SK-N-SH (cell line): ENCODE results near the gene ANO4. TPM values are rescaled to one million over a fixed set of nuclear protein-coding genes. Genes with fewer than 3 reads are reported as not detected.

Experiments used
- CTCF ChIA-PET: fragments of 300-600, 350-600 bp; formaldehyde crosslinking; extraction: SDS; loops from one replicate; lab custom pipeline; 2021; lab: Yijun Ruan, JAX
- POLR2A ChIA-PET: fragments of 350-600 bp; sonication (Branson Sonifier 250); formaldehyde crosslinking; extraction: SDS; loops from one replicate; lab custom pipeline; 2020; ENCODE audit warnings: antibody characterized with exemption, inconsistent platforms; lab: Yijun Ruan, JAX
- DNase-seq: peaks from one replicate; pipeline ENCODE4 v3.0.0; 2012
- H2AFZ ChIP-seq: fragments of 200-600 bp; sonication (generic); 2 replicates; pipeline ENCODE4 v1.8.1; 2016; ENCODE audit warnings: antibody characterized with exemption, mild to moderate bottlenecking, low read depth
- H3F3A ChIP-seq: fragments of 200-600 bp; sonication (generic); replicated peaks from 2 replicates; pipeline ENCODE3; 2016; ENCODE audit warnings: antibody characterized with exemption, mild to moderate bottlenecking; ENCODE audit not compliant: insufficient read depth
- H3K27ac ChIP-seq, 2 experiments: fragments of 200-500 bp in 1 of 2; fragments of 200-600 bp in 1 of 2; sonication (Bioruptor generic) in 1 of 2; sonication (generic), shearing (Covaris generic) in 1 of 2; 2 replicates each; pipeline versions ENCODE4 v1.5.1 to v1.6.1; 2014 to 2016; ENCODE audit warnings: low read depth in 2 of 2, inconsistent platforms in 1 of 2, low read length in 1 of 2, mild to moderate bottlenecking in 1 of 2, mixed read lengths in 1 of 2
- H3K27me3 ChIP-seq: fragments of 200-600 bp; sonication (generic), shearing (Covaris generic); 2 replicates; pipeline ENCODE4 v1.6.1; 2016; ENCODE audit warnings: mixed run types; ENCODE audit not compliant: insufficient read depth
- H3K36me3 ChIP-seq, 2 experiments: fragments of 200-500 bp in 1 of 2; fragments of 200-600 bp in 1 of 2; sonication (Bioruptor generic) in 1 of 2; sonication (generic) in 1 of 2; replicated peaks in 1 of 2; 2 replicates each; pipeline versions ENCODE3 to v1.5.1; 2014 to 2016; ENCODE audit warnings: low read length in 1 of 2, mild to moderate bottlenecking in 1 of 2; ENCODE audit not compliant: insufficient read depth in 2 of 2, control insufficient read depth in 1 of 2
- H3K4me1 ChIP-seq, 2 experiments: fragments of 200-500 bp in 1 of 2; fragments of 200-600 bp in 1 of 2; sonication (Bioruptor generic) in 1 of 2; sonication (generic), shearing (Covaris generic) in 1 of 2; 2 replicates each; pipeline versions ENCODE4 v1.5.1 to v1.6.1; 2014 to 2016; ENCODE audit warnings: low read depth in 1 of 2, low read length in 1 of 2, mixed run types in 1 of 2; ENCODE audit not compliant: insufficient read depth in 2 of 2, control insufficient read depth in 1 of 2
- H3K4me2 ChIP-seq: fragments of 200-600 bp; sonication (generic), shearing (Covaris generic); 2 replicates; pipeline ENCODE4 v1.6.1; 2017; ENCODE audit warnings: mixed run types
- H3K4me3 ChIP-seq, 2 experiments: fragments of 200-500 bp in 1 of 2; fragments of 200-600 bp in 1 of 2; sonication (Bioruptor generic) in 1 of 2; sonication (generic), shearing (Covaris generic) in 1 of 2; 2 replicates each; pipeline versions ENCODE4 v1.5.1 to v1.8.1; 2014 to 2016; ENCODE audit warnings: low read depth in 2 of 2, inconsistent platforms in 1 of 2, low read length in 1 of 2, mild to moderate bottlenecking in 1 of 2, mixed read lengths in 1 of 2, moderate library complexity in 1 of 2
- H3K79me2 ChIP-seq: fragments of 200-600 bp; sonication (generic); 2 replicates; pipeline ENCODE4 v1.8.1; 2017; ENCODE audit warnings: mild to moderate bottlenecking; ENCODE audit not compliant: insufficient read depth
- H3K9ac ChIP-seq: fragments of 200-600 bp; sonication (generic); 2 replicates; pipeline ENCODE4 v1.6.1; 2017; ENCODE audit warnings: mixed run types
- H3K9me2 ChIP-seq: fragments of 200-600 bp; sonication (generic); 2 replicates; pipeline ENCODE4 v1.6.1; 2017; ENCODE audit warnings: mixed run types
- H3K9me3 ChIP-seq: fragments of 200-600 bp; sonication (generic); 2 replicates; pipeline ENCODE4 v1.6.1; 2017; ENCODE audit warnings: mixed run types, mild to moderate bottlenecking, moderate library complexity
- H4K20me1 ChIP-seq: fragments of 200-600 bp; sonication (generic); 2 replicates; pipeline ENCODE4 v1.6.1; 2017; ENCODE audit warnings: mild to moderate bottlenecking, mixed run types; ENCODE audit not compliant: insufficient read depth
- CTCF ChIP-seq: fragments of 200-600 bp; sonication (generic); IDR thresholded peaks from 2 replicates; pipeline ENCODE4 v1.6.1; 2017; ENCODE audit warnings: antibody characterized with exemption, mild to moderate bottlenecking, moderate library complexity
- EP300 ChIP-seq, 2 experiments: IDR thresholded peaks; 2 replicates each; pipeline versions ENCODE4 v1.4.0 to v1.6.1; 2012; ENCODE audit warnings: borderline replicate concordance in 1 of 2, low read depth in 1 of 2, low read length in 1 of 2
- FOSL2 ChIP-seq: IDR thresholded peaks from 2 replicates; pipeline ENCODE4 v1.4.0; 2012; ENCODE audit warnings: low read depth, mild to moderate bottlenecking, moderate library complexity, borderline replicate concordance
- FOXJ3 ChIP-seq: sonication (generic); formaldehyde crosslinking; IDR thresholded peaks from 2 replicates; pipeline ENCODE4 v1.5.1; 2020; ENCODE audit warnings: mild to moderate bottlenecking, missing genetic modification reagents
- MEF2A ChIP-seq: IDR thresholded peaks from 2 replicates; pipeline ENCODE4 v1.4.0; 2012; ENCODE audit warnings: low read depth, borderline replicate concordance
- PBX3 ChIP-seq: IDR thresholded peaks from 2 replicates; pipeline ENCODE4; 2012
- POLR2AphosphoS5 ChIP-seq: IDR thresholded peaks from 2 replicates; pipeline ENCODE4 v1.6.1; 2012; ENCODE audit warnings: low read depth, low read length
- RCOR1 ChIP-seq: fragments of 150-350 bp; IDR thresholded peaks from 2 replicates; pipeline ENCODE4 v1.6.1; 2017; ENCODE audit warnings: antibody characterized with exemption, low read length
- REST ChIP-seq: IDR thresholded peaks from 2 replicates; pipeline ENCODE4 v1.6.1; 2012; ENCODE audit warnings: mild to moderate bottlenecking, low read depth, low read length, moderate library complexity
- RXRA ChIP-seq: IDR thresholded peaks from 2 replicates; pipeline ENCODE4 v1.4.0; 2012; ENCODE audit warnings: low read depth, mild to moderate bottlenecking, borderline replicate concordance
- SIN3A ChIP-seq: IDR thresholded peaks from 2 replicates; pipeline ENCODE4 v1.6.1; 2012; ENCODE audit warnings: low read depth, mild to moderate bottlenecking, low read length, moderate library complexity, borderline replicate concordance
- SMC3 ChIP-seq: IDR thresholded peaks from 2 replicates; pipeline ENCODE4 v1.6.1; 2012; ENCODE audit warnings: low read depth, low read length, improper control_type of control experiment
- TCF12 ChIP-seq: IDR thresholded peaks from 2 replicates; pipeline ENCODE4 v1.4.0; 2012
- USF2 ChIP-seq: fragments of 150-350 bp; IDR thresholded peaks from 2 replicates; pipeline ENCODE4 v1.6.1; 2017; ENCODE audit warnings: antibody characterized with exemption, low read length, low read depth, borderline replicate concordance
- whole genome bisulfite sequencing: methylation state at CpG from one replicate; pipeline ENCODE4 v1.1.6; 2017; ENCODE audit warnings: low lambda C conversion rate; 5-methylcytosine and 5-hydroxymethylcytosine counted together
- polyA plus RNA-seq, 3 experiments: library from polyadenylated mRNA; depleted of rRNA; stranded (reverse); fragments of >200 nt; gene quantifications; 2 replicates each; pipeline ENCODE4 v1.2.3, GENCODE V29; 2012
- TF ChIP-seq, protein P1 (sequence below): IDR thresholded peaks from 2 replicates; pipeline ENCODE4 v1.4.0; 2012; ENCODE audit warnings: low read depth

Gene ANO4
- polyA plus RNA-seq, 1 of the 3 experiments (the other 2 are of a cell fraction): 9.4 TPM

GRCh38 chr12:100857418-100857817 lies 62.8 kb downstream of the ANO4 start:
- Histone ChIP-seq H3K79me2 (no peaks in the 10 kb centered on the region), H3K9ac (no peak overlapping the region), H3K4me1 (0 out of 4 replicates have a peak, but pooled peaks cover 0 to 5% of the 10 kb centered on the region in 2 experiments), H3K4me3 (no peak overlapping the region), H3K27ac (no peak overlapping the region), H3K9me3 (no peaks in the 10 kb centered on the region), H3K27me3 (no peaks in the 10 kb centered on the region), H3K4me2 (no peak overlapping the region), H3K36me3 (no peaks in the 10 kb centered on the region), H3F3A (no peaks in the 10 kb centered on the region), H2AFZ (no peak overlapping the region), H3K9me2 (no peaks in the 10 kb centered on the region), H4K20me1 (no peaks in the 10 kb centered on the region)
- 51% methylated on average over 4 of the region's 4 CpGs for WGBS
- POLR2A ChIA-PET: no interaction called here
- TF ChIP-seq PBX3: no peak
- TF ChIP-seq RXRA: no peak
- TF ChIP-seq REST: no peak
- TF ChIP-seq POLR2AphosphoS5: no peak
- TF ChIP-seq SIN3A: no peak
- TF ChIP-seq TCF12: no peak
- no peak for TF ChIP-seq FOXJ3 (CRISPR knock-in tag)
- TF ChIP-seq EP300 (IDR thresholded peaks at IDR 0.05; ENCODE audit: borderline replicate concordance in 1 of 2, low read depth in 1 of 2, low read length in 1 of 2): no peak
- TF ChIP-seq SMC3: no peak
- DNase-seq: no peak
- CTCF ChIA-PET: no interaction called here

DNA sequence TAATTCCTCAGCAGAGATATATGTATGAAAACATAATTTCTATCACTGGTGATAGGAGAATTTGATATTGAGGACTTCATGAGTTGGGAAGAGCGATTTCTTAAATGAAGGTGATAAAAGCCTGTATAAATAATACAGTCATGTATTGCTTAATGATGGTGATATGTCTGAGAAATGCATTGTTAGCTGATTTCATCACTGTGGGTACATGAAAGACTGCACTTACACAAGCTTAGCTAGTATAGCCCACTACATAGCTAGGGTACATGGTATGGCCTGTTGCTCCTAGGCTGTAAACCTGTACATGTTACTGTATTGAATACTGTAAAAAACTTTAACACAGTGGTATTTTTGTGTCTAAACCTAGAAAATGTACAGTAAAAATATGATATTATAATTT lies 63.4 kb downstream of the ANO4 start:
- Histone ChIP-seq H3F3A (no peaks in the 10 kb centered on the region), H2AFZ (no peak overlapping the region), H3K27ac (no peak overlapping the region), H3K4me3 (no peak overlapping the region), H3K36me3 (no peaks in the 10 kb centered on the region), H4K20me1 (no peaks in the 10 kb centered on the region), H3K27me3 (no peaks in the 10 kb centered on the region), H3K9me3 (no peaks in the 10 kb centered on the region), H3K4me2 (no peak overlapping the region), H3K9ac (no peak overlapping the region), H3K4me1 (0 out of 4 replicates have a peak, but pooled peaks cover 0 to 5% of the 10 kb centered on the region in 2 experiments), H3K9me2 (no peaks in the 10 kb centered on the region), H3K79me2 (no peaks in the 10 kb centered on the region)
- WGBS: 38% methylated on average over 1 of the region's 1 CpG
- CTCF ChIA-PET: no interaction called here
- no peak for DNase-seq
- POLR2A ChIA-PET: no interaction called here
- no peak for TF ChIP-seq MEF2A
- TF ChIP-seq USF2: no peak
- no peak for TF ChIP-seq CTCF
- no peak for TF ChIP-seq SIN3A
- TF ChIP-seq REST: no peak
- TF ChIP-seq, protein P1, sequence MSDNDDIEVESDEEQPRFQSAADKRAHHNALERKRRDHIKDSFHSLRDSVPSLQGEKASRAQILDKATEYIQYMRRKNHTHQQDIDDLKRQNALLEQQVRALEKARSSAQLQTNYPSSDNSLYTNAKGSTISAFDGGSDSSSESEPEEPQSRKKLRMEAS: no peak
- no peak for TF ChIP-seq FOSL2
- no peak for TF ChIP-seq POLR2AphosphoS5
- TF ChIP-seq SMC3: no peak
- TF ChIP-seq RCOR1: no peak
- no peak for TF ChIP-seq EP300 (IDR thresholded peaks at IDR 0.05; ENCODE audit: borderline replicate concordance in 1 of 2, low read depth in 1 of 2, low read length in 1 of 2)
